Germinal center (tissue), 1 donor: ENCODE results near the gene KANTR.

Source experiments
- DNase-seq: peaks from one replicate; pipeline ENCODE4 v3.0.0; 2012; ENCODE audit warnings: mixed read lengths, low spot score

The KANTR gene

GRCh38 chrX:53081925-53082772 is 11.8 kb upstream of the KANTR start, which contains the start of gene TSPYL2:
TSS of gene TSPYL2 (plus strand) at chrX:53082367. CDS start at chrX:53082499, 132 bp downstream.
- peak; percentile 91 for DNase-seq

- DNase-seq = no peak
Observed at GRCh38 chrX:53082773-53083616, 10.9 kb upstream of the KANTR start.

GRCh38 chrX:53084043-53084570 is 9.8 kb upstream of the KANTR start:
- no peak for DNase-seq

GRCh38 chrX:53084863-53085262 is 9.1 kb upstream of the KANTR start:
- DNase-seq = no peak

DNA sequence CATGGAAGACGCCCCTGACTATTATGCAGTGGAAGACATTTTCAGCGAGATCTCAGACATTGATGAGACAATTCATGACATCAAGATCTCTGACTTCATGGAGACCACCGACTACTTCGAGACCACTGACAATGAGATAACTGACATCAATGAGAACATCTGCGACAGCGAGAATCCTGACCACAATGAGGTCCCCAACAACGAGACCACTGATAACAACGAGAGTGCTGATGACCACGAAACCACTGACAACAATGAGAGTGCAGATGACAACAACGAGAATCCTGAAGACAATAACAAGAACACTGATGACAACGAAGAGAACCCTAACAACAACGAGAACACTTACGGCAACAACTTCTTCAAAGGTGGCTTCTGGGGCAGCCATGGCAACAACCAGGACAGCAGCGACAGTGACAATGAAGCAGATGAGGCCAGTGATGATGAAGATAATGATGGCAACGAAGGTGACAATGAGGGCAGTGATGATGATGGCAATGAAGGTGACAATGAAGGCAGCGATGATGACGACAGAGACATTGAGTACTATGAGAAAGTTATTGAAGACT is 8.2 kb upstream of the KANTR start:
- no peak for DNase-seq

- DNase-seq = no peak
Observed at GRCh38 chrX:53086464-53086863, 7.5 kb upstream of the KANTR start.

GRCh38 chrX:53087388-53087831 is 6.5 kb upstream of the KANTR start:
- DNase-seq = no peak

- DNase-seq = peak; percentile 77
Observed at GRCh38 chrX:53088136-53088974, 5.6 kb upstream of the KANTR start.

- peak; percentile 44 for DNase-seq
Observed at GRCh38 chrX:53089224-53089842, 4.6 kb upstream of the KANTR start.

- DNase-seq = no peak
Observed at GRCh38 chrX:53089925-53090324, 4.0 kb upstream of the KANTR start.

GRCh38 chrX:53091354-53091753 is 2.6 kb upstream of the KANTR start:
- no peak for DNase-seq

- DNase-seq = peak; percentile 75
Observed at GRCh38 chrX:53093177-53093655, 726 bp upstream of the KANTR start.

GRCh38 chrX:53094582-53094905 is 602 bp downstream of the KANTR start:
- DNase-seq = no peak

DNA sequence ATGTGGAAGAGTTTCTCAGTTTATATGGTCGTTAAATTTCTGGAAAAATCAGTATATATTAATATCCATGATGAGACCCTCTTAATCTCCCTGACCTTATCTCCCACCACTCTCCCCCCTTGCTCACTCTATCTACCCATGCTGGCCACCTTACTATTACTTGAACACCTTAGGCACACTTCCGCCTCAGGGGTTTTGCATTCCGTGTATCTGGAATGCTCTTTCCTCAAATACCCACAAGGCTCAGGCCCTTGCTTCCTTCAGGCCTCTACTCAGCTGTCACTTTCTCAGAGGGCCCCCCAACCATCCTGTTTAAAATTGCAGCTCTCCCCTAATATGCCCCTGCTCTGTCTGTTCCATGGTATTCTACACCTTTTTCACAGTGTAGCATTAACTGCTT is 1.9 kb downstream of the KANTR start:
- DNase-seq = no peak

- no peak for DNase-seq
Observed at GRCh38 chrX:53114864-53115549, 21.1 kb downstream of the KANTR start.

DNA sequence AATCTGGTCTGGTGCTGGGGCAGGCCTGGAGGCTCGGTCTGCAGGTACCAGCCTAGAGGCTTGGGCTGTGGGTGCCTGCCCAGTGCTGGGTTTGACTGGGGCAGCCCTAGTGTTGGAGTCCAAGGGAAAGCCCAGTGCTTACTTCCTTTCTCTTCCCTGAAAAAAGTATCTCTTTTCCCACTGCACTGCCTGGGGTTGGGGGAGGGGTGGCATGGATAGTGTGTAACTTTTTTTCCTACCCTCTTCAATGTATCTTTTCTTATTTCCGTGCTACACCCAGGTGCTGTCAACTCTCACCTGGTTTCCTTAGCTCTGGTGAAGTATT is 21.6 kb downstream of the KANTR start:
- no peak for DNase-seq

DNA sequence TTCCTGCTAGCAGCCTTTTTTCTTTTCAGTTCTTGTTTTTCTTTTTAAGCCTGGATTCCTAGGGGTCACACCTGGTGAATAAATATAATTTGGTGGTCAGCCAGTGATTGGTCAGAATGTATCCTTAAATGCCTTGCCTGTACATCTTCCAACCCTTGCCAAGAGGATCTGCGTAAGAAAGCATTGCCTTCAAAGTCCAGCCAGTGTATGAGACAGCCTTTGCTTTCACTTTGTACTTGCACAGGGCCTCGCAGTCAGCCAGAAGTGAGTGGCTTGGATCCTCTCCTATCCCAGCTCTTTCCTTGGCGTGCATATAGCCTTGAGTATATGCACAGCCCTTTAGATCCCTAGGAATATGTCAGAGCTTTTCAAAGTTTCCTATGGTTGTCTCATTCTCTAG is 22.2 kb downstream of the KANTR start:
- no peak for DNase-seq

DNA sequence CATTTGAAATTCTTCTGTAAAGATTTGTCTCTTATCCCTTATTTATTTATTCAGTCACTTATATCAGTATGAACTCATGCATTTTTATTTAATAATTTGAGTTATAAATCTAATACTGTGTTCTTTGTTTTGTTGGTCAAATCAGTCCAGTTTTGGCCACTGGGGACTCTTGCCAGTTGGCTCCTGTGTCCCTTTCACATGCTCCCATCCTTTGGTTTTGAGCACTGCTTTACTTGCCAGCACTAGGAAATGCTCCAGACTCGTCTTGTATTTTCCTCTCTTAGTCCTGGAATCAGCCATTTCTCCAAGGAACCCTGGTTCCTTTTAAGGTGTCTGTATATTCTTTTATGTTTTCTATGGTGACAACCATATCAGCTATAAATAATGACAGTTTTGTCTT is 28.1 kb downstream of the KANTR start:
- no peak for DNase-seq

DNA sequence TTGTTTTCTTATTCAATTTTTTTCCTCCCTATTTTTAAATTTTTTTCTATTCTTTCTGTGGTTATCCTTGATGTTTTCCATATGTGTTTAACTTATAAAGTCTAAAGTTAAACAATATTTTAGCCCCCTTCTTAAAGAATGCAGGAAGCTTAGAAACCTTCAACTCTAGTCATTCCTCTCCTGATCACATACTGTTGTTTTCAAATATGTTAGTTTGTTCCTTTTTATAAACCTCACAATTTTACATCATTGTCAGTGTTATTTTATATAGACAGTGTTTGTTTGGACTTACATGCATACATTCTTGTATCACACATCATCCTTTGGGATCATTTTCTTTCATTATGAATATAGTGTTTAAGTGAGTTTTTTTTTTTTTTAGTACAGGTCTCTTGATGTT is 31.6 kb downstream of the KANTR start:
- DNase-seq = no peak

DNA sequence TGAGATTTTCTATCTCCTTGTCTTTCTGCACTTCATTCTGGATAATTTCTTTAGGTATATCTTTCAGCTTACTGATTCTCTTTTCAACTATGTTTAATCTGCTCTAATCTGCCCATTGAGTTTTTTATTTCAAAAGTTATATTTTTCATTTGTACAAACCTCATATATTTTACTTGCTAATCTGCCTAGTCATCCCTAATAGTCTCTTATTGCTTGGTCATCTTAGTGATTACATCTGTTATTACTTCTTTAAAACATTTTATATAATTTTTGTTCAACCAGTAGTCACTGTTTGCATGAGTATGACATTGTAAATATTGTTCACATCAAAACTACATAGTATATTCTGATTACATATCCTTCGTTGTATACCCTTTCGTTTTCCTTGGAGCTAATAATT is 32.4 kb downstream of the KANTR start:
- DNase-seq = no peak
